CD14-positive monocyte (primary cell): Measurements from ENCODE around the gene SHROOM2. TPM values are rescaled to one million over a fixed set of nuclear protein-coding genes. Genes with fewer than 3 reads are reported as not detected.

Source experiments
- DNase-seq, 3 donors: peaks; one replicate each; pipeline ENCODE4 v3.0.0-alpha.2; 2011 to 2022
- H2AFZ ChIP-seq: 2 replicates; pipeline ENCODE4 v1.6.0; 2012; ENCODE audit warnings: mild to moderate bottlenecking, low read depth, low read length, inconsistent platforms; ENCODE audit not compliant: insufficient read depth, poor library complexity, severe bottlenecking
- H3K27ac ChIP-seq, 2 donors: 1 replicate in 1 of 2; 2 replicates in 1 of 2; pipeline ENCODE4 v1.5.1; 2012 to 2013; ENCODE audit warnings: low read length in 2 of 2, control low read depth in 1 of 2, inconsistent platforms in 1 of 2, low read depth in 1 of 2, mild to moderate bottlenecking in 1 of 2
- H3K27me3 ChIP-seq, 2 donors: one replicate each; pipeline versions ENCODE4 v1.6.0 to v1.6.1; 2011 to 2013; ENCODE audit warnings: low read length in 2 of 2; ENCODE audit not compliant: control insufficient read depth in 2 of 2, insufficient read depth in 2 of 2
- H3K36me3 ChIP-seq, 2 donors: replicated peaks in 1 of 2; 1 replicate in 1 of 2; 2 replicates in 1 of 2; pipeline versions ENCODE4 v1.5.1 to v1.6.1; 2012 to 2013; ENCODE audit warnings: low read length in 2 of 2, control low read depth in 1 of 2, inconsistent platforms in 1 of 2, mild to moderate bottlenecking in 1 of 2; ENCODE audit not compliant: insufficient read depth in 2 of 2, control insufficient read depth in 1 of 2
- H3K4me1 ChIP-seq, 2 donors: 1 replicate in 1 of 2; 2 replicates in 1 of 2; pipeline versions ENCODE4 v1.5.1 to v1.6.1; 2012 to 2013; ENCODE audit warnings: low read length in 2 of 2, control low read depth in 1 of 2, inconsistent platforms in 1 of 2, mild to moderate bottlenecking in 1 of 2, moderate library complexity in 1 of 2; ENCODE audit not compliant: insufficient read depth in 2 of 2, control insufficient read depth in 1 of 2
- H3K4me2 ChIP-seq: replicated peaks from 2 replicates; pipeline ENCODE3; 2012; ENCODE audit warnings: low read length, moderate library complexity, mild to moderate bottlenecking; ENCODE audit not compliant: poor library complexity, severe bottlenecking; ENCODE audit errors: extremely low read depth
- H3K4me3 ChIP-seq, 3 experiments: fragments of 200-600 bp in 1 of 3; sonication (generic) in 1 of 3; replicated peaks in 1 of 3; 1 replicate in 2 of 3; 2 replicates in 1 of 3; pipeline ENCODE4 v1.5.1; 2011 to 2013; ENCODE audit warnings: low read length in 3 of 3, mild to moderate bottlenecking in 3 of 3, control low read depth in 2 of 3, low read depth in 2 of 3, inconsistent platforms in 1 of 3, moderate library complexity in 1 of 3
- H3K79me2 ChIP-seq: 2 replicates; pipeline ENCODE4 v1.6.0; 2012; ENCODE audit warnings: mild to moderate bottlenecking, control low read depth, inconsistent platforms, low read length, moderate library complexity; ENCODE audit not compliant: insufficient read depth
- H3K9ac ChIP-seq: 2 replicates; pipeline ENCODE4 v1.6.0; 2017; ENCODE audit warnings: low read length, mild to moderate bottlenecking; ENCODE audit not compliant: insufficient read depth, poor library complexity, severe bottlenecking
- H3K9me3 ChIP-seq, 2 donors: replicated peaks in 1 of 2; 1 replicate in 1 of 2; 2 replicates in 1 of 2; pipeline versions ENCODE4 v1.5.1 to v1.6.1; 2012 to 2013; ENCODE audit warnings: low read length in 2 of 2, control low read depth in 1 of 2; ENCODE audit not compliant: control insufficient read depth in 1 of 2, insufficient read depth in 1 of 2
- H4K20me1 ChIP-seq: 2 replicates; pipeline ENCODE4 v1.6.0; 2012; ENCODE audit warnings: mild to moderate bottlenecking, low read length, control low read depth, moderate library complexity; ENCODE audit not compliant: insufficient read depth
- H3K27ac Mint-ChIP-seq, 7 donors: one replicate each; pipeline ENCODE4 v1.8.0; 2020; ENCODE audit warnings: mild to moderate bottlenecking in 7 of 7, mixed read lengths in 7 of 7, moderate library complexity in 6 of 7, inconsistent platforms in 2 of 7
- H3K27me3 Mint-ChIP-seq, 3 donors: one replicate each; pipeline ENCODE4 v1.8.0; 2021 to 2022; ENCODE audit warnings: low read depth in 3 of 3, mild to moderate bottlenecking in 3 of 3, mixed read lengths in 3 of 3, moderate library complexity in 3 of 3, inconsistent platforms in 1 of 3
- H3K36me3 Mint-ChIP-seq, 2 donors: one replicate each; pipeline ENCODE4 v1.8.0; 2020; ENCODE audit warnings: mixed read lengths in 2 of 2, inconsistent platforms in 1 of 2, mild to moderate bottlenecking in 1 of 2
- H3K4me1 Mint-ChIP-seq: one replicate; pipeline ENCODE4 v1.8.0; 2020; ENCODE audit warnings: mild to moderate bottlenecking, mixed read lengths
- H3K4me3 Mint-ChIP-seq, 2 donors: one replicate each; pipeline ENCODE4 v1.8.0; 2020; ENCODE audit warnings: mild to moderate bottlenecking in 2 of 2, mixed read lengths in 2 of 2, moderate library complexity in 1 of 2
- H3K9me3 Mint-ChIP-seq, 7 donors: one replicate each; pipeline ENCODE4 v1.8.0; 2020 to 2022; ENCODE audit warnings: mixed read lengths in 7 of 7, mild to moderate bottlenecking in 6 of 7, moderate library complexity in 6 of 7, inconsistent platforms in 2 of 7
- CTCF ChIP-seq: fragments of 200-600 bp; IDR thresholded peaks from one replicate; pipeline ENCODE4 v1.8.0; 2022; ENCODE audit warnings: antibody characterized with exemption, mild to moderate bottlenecking
- WGBS: methylation state at CpG from one replicate; pipeline ENCODE4 v1.1.5; 2013; ENCODE audit warnings: missing lambda C conversion rate; ENCODE audit not compliant: insufficient coverage; 5-methylcytosine and 5-hydroxymethylcytosine counted together
- intact Hi-C, 2 donors: fragments of 100-400 bp; cut with micrococcal nuclease; formaldehyde crosslinking; loops; one replicate each; pipeline versions ENCODE4 v1.15.0 to v1.15.1; 2023
- polyA minus RNA-seq: library from RNA; depleted of rRNA, polyadenylated mRNA; stranded (reverse); fragments of >200 nt; gene quantifications from 2 replicates; pipeline ENCODE4 v1.2.3, GENCODE V29; 2012
- polyA plus RNA-seq, 3 donors: library from polyadenylated mRNA; depleted of rRNA in 1 of 3; unstranded in 2 of 3; stranded (reverse) in 1 of 3; fragments of 300-500 nt in 2 of 3; fragments of >200 nt in 1 of 3; fragmentation: Illumina TruSeq in 2 of 3; gene quantifications; 1 replicate in 2 of 3; 2 replicates in 1 of 3; pipeline ENCODE4 v1.2.3, GENCODE V29; 2012 to 2021
- total RNA-seq, 12 experiments: library from RNA in 1 of 12; stranded (reverse) in 1 of 12; fragments of 120-200 nt in 1 of 12; gene quantifications; one replicate each; pipeline ENCODE4 v1.2.4 and lab custom pipeline; 2013 to 2026; ENCODE audit warnings: mixed read lengths in 6 of 12, inconsistent platforms in 1 of 12

Gene SHROOM2
- total RNA-seq (2013), result 0.02 TPM
- polyA plus RNA-seq (not detected), polyA minus RNA-seq (under 0.01 TPM in 1 of 2 replicates, not detected in the other), total RNA-seq (lab: John Stamatoyannopoulos, UW) (0 to 1.7 (median 0.08) reads per million in 11 experiments)

- WGBS, result under 1% methylated on average over 69 of the region's 132 CpGs
- H3K27me3 Mint-ChIP-seq, result peaks cover 48 to 82% (median 69%) of the 10 kb centered on the region in 3 donors
- peak within 1 kb of the TSS in 1 of 2 donors; percentile 69 for H3K4me3 Mint-ChIP-seq
- H3K79me2 ChIP-seq, result no peaks in the 10 kb centered on the region
- H3K4me3 ChIP-seq, result no peak within 1 kb of the TSS
- no peak within 1 kb of the TSS for H3K27ac ChIP-seq
- peak within 1 kb of the TSS in 1 of 7 donors; percentile 30 for H3K27ac Mint-ChIP-seq
- H3K4me2 ChIP-seq, result no peak within 1 kb of the TSS
- no peaks in the 10 kb centered on the region for H3K36me3 ChIP-seq
- H3K27me3 ChIP-seq, result peaks cover 39 to 54% of the 10 kb centered on the region in 2 donors
- H3K4me1 Mint-ChIP-seq, result no peaks in the 10 kb centered on the region
- peaks cover 0 to 14% (median 11%) of the 10 kb centered on the region in 7 donors for H3K9me3 Mint-ChIP-seq
- TF ChIP-seq CTCF, result no peak
- no peaks in the 10 kb centered on the region for H3K36me3 Mint-ChIP-seq
- H3K9me3 ChIP-seq, result peaks cover 0 to 15% of the 10 kb centered on the region in 2 donors
- intact Hi-C loops, result no loop called here
- no peak within 1 kb of the TSS for H3K9ac ChIP-seq
- H2AFZ ChIP-seq, result no peak within 1 kb of the TSS
- DNase-seq, result no peak
- H4K20me1 ChIP-seq, result no peaks in the 10 kb centered on the region
- no peaks in the 10 kb centered on the region for H3K4me1 ChIP-seq
These were observed at the start of gene SHROOM2 for GRCh38 chrX:9785944-9786797. TSS of gene SHROOM2 (plus strand) at chrX:9786429. CDS start at chrX:9786546, 117 bp downstream.

GRCh38 chrX:9737363-9737762 is 48.9 kb upstream of the SHROOM2 start:
- H3K36me3 Mint-ChIP-seq, result no peaks in the 10 kb centered on the region
- Histone ChIP-seq H3K27ac (no peak overlapping the region), H3K36me3 (no peaks in the 10 kb centered on the region), H3K9me3 (no peaks in the 10 kb centered on the region), H3K4me1 (no peaks in the 10 kb centered on the region), H4K20me1 (no peaks in the 10 kb centered on the region), H3K9ac (no peak overlapping the region), H2AFZ (no peak overlapping the region), H3K4me3 (no peak overlapping the region), H3K4me2 (no peak overlapping the region), H3K79me2 (no peaks in the 10 kb centered on the region), H3K27me3 (no peaks in the 10 kb centered on the region)
- H3K27me3 Mint-ChIP-seq, result peaks cover 2 to 24% (median 4%) of the 10 kb centered on the region in 3 donors
- H3K4me1 Mint-ChIP-seq, result no peaks in the 10 kb centered on the region
- peaks cover 0 to 2% (median 0%) of the 10 kb centered on the region in 7 donors for H3K9me3 Mint-ChIP-seq
- no peak overlapping the region for H3K27ac Mint-ChIP-seq
- 100% methylated on average over 2 of the region's 7 CpGs for WGBS
- no peak overlapping the region for H3K4me3 Mint-ChIP-seq
- TF ChIP-seq CTCF, result no peak
- DNase-seq, result no peak
- intact Hi-C loops, result no loop called here
